HUES48 (cell line): Measurements from ENCODE around the gene ABCD1.
"Not testable (repeated sequence)": the region's sequence is repeated elsewhere in the genome, so short reads cannot be mapped to it uniquely, and the experiment has no call there.

ENCODE experiments used
- H3K27ac ChIP-seq: one replicate; pipeline ENCODE4 v1.7.0; 2013; ENCODE audit warnings: low read depth, low read length, inconsistent platforms
- H3K27me3 ChIP-seq: 2 replicates; pipeline ENCODE4 v1.6.1; 2013; ENCODE audit warnings: mild to moderate bottlenecking, low read length; ENCODE audit not compliant: control insufficient read depth, insufficient read depth
- H3K36me3 ChIP-seq: 2 replicates; pipeline ENCODE4 v1.6.1; 2013; ENCODE audit warnings: low read length; ENCODE audit not compliant: control insufficient read depth, insufficient read depth
- H3K4me1 ChIP-seq: 2 replicates; pipeline ENCODE4 v1.6.1; 2013; ENCODE audit warnings: mild to moderate bottlenecking, low read length; ENCODE audit not compliant: control insufficient read depth, insufficient read depth
- H3K4me3 ChIP-seq: 2 replicates; pipeline ENCODE4 v1.5.1; 2013; ENCODE audit warnings: mild to moderate bottlenecking, low read depth, low read length
- H3K9ac ChIP-seq: 2 replicates; pipeline ENCODE4 v1.6.1; 2013; ENCODE audit warnings: mild to moderate bottlenecking, low read depth, low read length, moderate library complexity
- H3K9me3 ChIP-seq: 2 replicates; pipeline ENCODE4 v1.6.1; 2013; ENCODE audit warnings: low read length; ENCODE audit not compliant: control insufficient read depth, insufficient read depth

ABCD1 gene

GRCh38 chrX:153736871-153737441 is 12.3 kb downstream of the ABCD1 start:
- Histone ChIP-seq H3K36me3 (no peaks in the 10 kb centered on the region), H3K4me1 (no peaks in the 10 kb centered on the region), H3K9ac (no peak overlapping the region), H3K27ac (no peak overlapping the region), H3K4me3 (no peak overlapping the region), H3K27me3 (no peaks in the 10 kb centered on the region), H3K9me3 (peaks cover 36% of the 10 kb centered on the region)

GRCh38 chrX:153738056-153738605 is 13.5 kb downstream of the ABCD1 start:
- Histone ChIP-seq H3K9me3 (peaks cover 36% of the 10 kb centered on the region), H3K4me1 (no peaks in the 10 kb centered on the region), H3K4me3 (no peak overlapping the region), H3K27me3 (no peaks in the 10 kb centered on the region), H3K27ac (no peak overlapping the region), H3K36me3 (no peaks in the 10 kb centered on the region), H3K9ac (no peak overlapping the region)

- Histone ChIP-seq H3K27ac (no peak overlapping the region), H3K9ac (no peak overlapping the region), H3K9me3 (peaks cover 27% of the 10 kb centered on the region)
Measured at GRCh38 chrX:153739754-153740486, 15.3 kb downstream of the ABCD1 start.

GRCh38 chrX:153740631-153741222 is 16.1 kb downstream of the ABCD1 start:
- H3K27me3 ChIP-seq = no peaks in the 10 kb centered on the region
- no peak overlapping the region for H3K9ac ChIP-seq
- H3K27ac ChIP-seq = no peak overlapping the region
- H3K4me3 ChIP-seq = no peak overlapping the region
- H3K4me1 ChIP-seq = no peaks in the 10 kb centered on the region
- peaks cover 20% of the 10 kb centered on the region for H3K9me3 ChIP-seq
- no peaks in the 10 kb centered on the region for H3K36me3 ChIP-seq

More at GRCh38 chrX:153739754-153740486, 15.3 kb downstream of the ABCD1 start:
- Histone ChIP-seq H3K4me1 (no peaks in the 10 kb centered on the region), H3K27me3 (no peaks in the 10 kb centered on the region), H3K4me3 (no peak overlapping the region), H3K36me3 (no peaks in the 10 kb centered on the region)

- H3K4me1 ChIP-seq = no peaks in the 10 kb centered on the region
- no peaks in the 10 kb centered on the region for H3K36me3 ChIP-seq
- H3K27ac ChIP-seq = no peak overlapping the region
- no peak overlapping the region for H3K9ac ChIP-seq
- no peak overlapping the region for H3K4me3 ChIP-seq
- peaks cover 23% of the 10 kb centered on the region for H3K9me3 ChIP-seq
- no peaks in the 10 kb centered on the region for H3K27me3 ChIP-seq
Measured at GRCh38 chrX:153741446-153741845, 16.8 kb downstream of the ABCD1 start.

GRCh38 chrX:153742111-153742510 is 17.5 kb downstream of the ABCD1 start:
- not testable (repeated sequence) for H3K27ac ChIP-seq, H3K4me1 ChIP-seq, H3K27me3 ChIP-seq, H3K4me3 ChIP-seq, H3K9ac ChIP-seq, H3K36me3 ChIP-seq
- peaks cover 20% of the 10 kb centered on the region for H3K9me3 ChIP-seq

- H3K27ac ChIP-seq, H3K9ac ChIP-seq, H3K27me3 ChIP-seq, H3K4me3 ChIP-seq, H3K36me3 ChIP-seq, H3K4me1 ChIP-seq: not testable (repeated sequence)
- peaks cover 18% of the 10 kb centered on the region for H3K9me3 ChIP-seq
Measured at GRCh38 chrX:153742796-153743467, 18.3 kb downstream of the ABCD1 start.

GRCh38 chrX:153743468-153744209 is 19.0 kb downstream of the ABCD1 start:
- not testable (repeated sequence) for H3K27me3 ChIP-seq, H3K9ac ChIP-seq, H3K36me3 ChIP-seq, H3K27ac ChIP-seq, H3K4me1 ChIP-seq
- peaks cover 18% of the 10 kb centered on the region for H3K9me3 ChIP-seq
- H3K4me3 ChIP-seq = peak overlapping the region; percentile 60

GRCh38 chrX:153744210-153745066 is 19.8 kb downstream of the ABCD1 start:
- no peaks in the 10 kb centered on the region for H3K4me1 ChIP-seq
- no peaks in the 10 kb centered on the region for H3K36me3 ChIP-seq
- no peak overlapping the region for H3K9ac ChIP-seq
- H3K27me3 ChIP-seq = no peaks in the 10 kb centered on the region
- peak overlapping the region; percentile 60 for H3K4me3 ChIP-seq
- H3K27ac ChIP-seq = no peak overlapping the region
- H3K9me3 ChIP-seq = peaks cover 14% of the 10 kb centered on the region

- H3K27ac ChIP-seq, H3K4me1 ChIP-seq, H3K27me3 ChIP-seq, H3K36me3 ChIP-seq, H3K9ac ChIP-seq: not testable (repeated sequence)
- Histone ChIP-seq H3K9me3 (peaks cover 11% of the 10 kb centered on the region), H3K4me3 (peak overlapping the region; percentile 35; the same call in 1 of the 2 replicates)
Measured at GRCh38 chrX:153745067-153745433, 20.4 kb downstream of the ABCD1 start.
